HepG2 (cell line): ENCODE data around the gene DRC7. TPM values are rescaled to one million over a fixed set of nuclear protein-coding genes. Genes with fewer than 3 reads are reported as not detected.
A peak's percentile ranks its signal among the peaks of the same experiment; 100 is the strongest.

Experiments
- ARID4A ChIP-seq: sonication (generic); formaldehyde crosslinking; IDR thresholded peaks from 2 replicates; pipeline ENCODE4 v1.5.0; 2020; ENCODE audit warnings: mild to moderate bottlenecking, missing genetic modification reagents, borderline replicate concordance
- E2F5 ChIP-seq: sonication (generic); formaldehyde crosslinking; conservative IDR thresholded peaks from 2 replicates; pipeline ENCODE4 v1.4.0; 2020; ENCODE audit warnings: missing genetic modification reagents
- ESRRA ChIP-seq: sonication (generic); formaldehyde crosslinking; IDR thresholded peaks from 2 replicates; pipeline ENCODE4 v1.5.1; 2020; ENCODE audit warnings: mild to moderate bottlenecking, low read depth, missing genetic modification reagents
- FOXK2 ChIP-seq: fragments of 450-650 bp; IDR thresholded peaks from 2 replicates; pipeline ENCODE4 v1.6.1; 2016
- MAFG ChIP-seq: sonication (generic); formaldehyde crosslinking; IDR thresholded peaks from 2 replicates; pipeline ENCODE4 v1.5.1; 2020; ENCODE audit warnings: mild to moderate bottlenecking, missing genetic modification reagents
- MAX ChIP-seq: IDR thresholded peaks from 2 replicates; pipeline ENCODE4 v1.6.1; 2012; ENCODE audit warnings: inconsistent platforms
- RFX3 ChIP-seq: IDR thresholded peaks from 2 replicates; pipeline ENCODE4 v1.6.1; 2016; ENCODE audit warnings: missing biosample characterization, missing genetic modification reagents
- SRSF9 ChIP-seq: fragments of 200-400 bp; formaldehyde crosslinking; IDR thresholded peaks from 2 replicates; pipeline ENCODE4 v1.6.1; 2018; ENCODE audit warnings: borderline replicate concordance, mild to moderate bottlenecking, low read depth, low read length; ENCODE audit not compliant: insufficient read depth, poor library complexity, severe bottlenecking
- SRY ChIP-seq: sonication (generic); formaldehyde crosslinking; IDR thresholded peaks from 2 replicates; pipeline ENCODE4 v1.8.0; 2022; ENCODE audit warnings: mild to moderate bottlenecking, missing genetic modification reagents
- THAP8 ChIP-seq: sonication (generic); formaldehyde crosslinking; IDR thresholded peaks from 2 replicates; pipeline ENCODE4 v1.5.1; 2020; ENCODE audit warnings: missing genetic modification reagents, mild to moderate bottlenecking, borderline replicate concordance
- ZKSCAN8 ChIP-seq: IDR thresholded peaks from 2 replicates; pipeline ENCODE4 v1.6.1; 2016; ENCODE audit warnings: borderline replicate concordance, missing genetic modification reagents, missing compliant biosample characterization
- ZNF160 ChIP-seq: sonication (generic); formaldehyde crosslinking; IDR thresholded peaks from 2 replicates; pipeline ENCODE4 v1.8.0; 2022; ENCODE audit warnings: mild to moderate bottlenecking, inconsistent platforms, missing genetic modification reagents
- ZNF33B ChIP-seq: sonication (generic); formaldehyde crosslinking; IDR thresholded peaks from 2 replicates; pipeline ENCODE4 v1.5.1; 2020; ENCODE audit warnings: mild to moderate bottlenecking, missing genetic modification reagents
- ZNF430 ChIP-seq: sonication (generic); formaldehyde crosslinking; IDR thresholded peaks from 2 replicates; pipeline ENCODE4 v1.9.0; 2021; ENCODE audit warnings: mild to moderate bottlenecking, missing genetic modification reagents
- ZNF530 ChIP-seq: sonication (generic); formaldehyde crosslinking; IDR thresholded peaks from 2 replicates; pipeline ENCODE4 v1.5.0; 2020; ENCODE audit warnings: low read depth, mild to moderate bottlenecking, missing genetic modification reagents
- ZNF569 ChIP-seq: sonication (generic); formaldehyde crosslinking; IDR thresholded peaks from 2 replicates; pipeline ENCODE4 v1.5.0; 2020; ENCODE audit warnings: mild to moderate bottlenecking, missing genetic modification reagents, moderate library complexity, borderline replicate concordance
- ZNF598 ChIP-seq: sonication (generic); formaldehyde crosslinking; IDR thresholded peaks from 2 replicates; pipeline ENCODE4 v1.5.1; 2020; ENCODE audit warnings: mild to moderate bottlenecking, missing genetic modification reagents, borderline replicate concordance
- ZNF724P ChIP-seq: sonication (generic); formaldehyde crosslinking; IDR thresholded peaks from 2 replicates; pipeline ENCODE4 v1.8.0; 2022; ENCODE audit warnings: missing genetic modification reagents, borderline replicate concordance
- ZSCAN21 ChIP-seq: sonication (generic); formaldehyde crosslinking; IDR thresholded peaks from 2 replicates; pipeline ENCODE4 v1.8.0; 2022; ENCODE audit warnings: mild to moderate bottlenecking, missing genetic modification reagents, moderate library complexity, borderline replicate concordance
- polyA plus RNA-seq, 8 experiments: library from polyadenylated mRNA; depleted of rRNA in 3 of 8; stranded (reverse) in 7 of 8; unstranded in 1 of 8; fragments of >200 nt; fragmentation: Illumina TruSeq in 4 of 8; extraction: Trizol in 4 of 8; gene quantifications; 2 replicates each; pipeline versions ENCODE4 v1.2.1 to v1.2.3, GENCODE V29; 2011 to 2016; ENCODE audit warnings: low read depth in 4 of 8, missing spikeins in 1 of 8, mixed read lengths in 1 of 8; ENCODE audit not compliant: insufficient read depth in 1 of 8
- total RNA-seq, 5 experiments: library from RNA; depleted of rRNA; stranded (reverse); fragments of >200 nt; fragmentation: Illumina TruSeq; extraction: Trizol; gene quantifications; 2 replicates each; pipeline ENCODE4 v1.2.3, GENCODE V29; 2016; ENCODE audit warnings: low read depth in 1 of 5
- TF ChIP-seq, protein P1 (sequence below): sonication (generic); formaldehyde crosslinking; conservative IDR thresholded peaks from 2 replicates; pipeline ENCODE4 v1.8.0; 2022; ENCODE audit warnings: mild to moderate bottlenecking, moderate library complexity, missing genetic modification reagents
- TF ChIP-seq, protein P2 (sequence below): sonication (generic); formaldehyde crosslinking; IDR thresholded peaks from 2 replicates; pipeline ENCODE4 v1.4.0; 2020; ENCODE audit warnings: mild to moderate bottlenecking, low read depth, missing genetic modification reagents

The DRC7 gene
- total and polyA plus RNA-seq, 2 of the 13 experiments (the other 11 are each of a cell fraction or from before 2014, with no cell fraction given), result 2.7 to 3.4 TPM

DNA sequence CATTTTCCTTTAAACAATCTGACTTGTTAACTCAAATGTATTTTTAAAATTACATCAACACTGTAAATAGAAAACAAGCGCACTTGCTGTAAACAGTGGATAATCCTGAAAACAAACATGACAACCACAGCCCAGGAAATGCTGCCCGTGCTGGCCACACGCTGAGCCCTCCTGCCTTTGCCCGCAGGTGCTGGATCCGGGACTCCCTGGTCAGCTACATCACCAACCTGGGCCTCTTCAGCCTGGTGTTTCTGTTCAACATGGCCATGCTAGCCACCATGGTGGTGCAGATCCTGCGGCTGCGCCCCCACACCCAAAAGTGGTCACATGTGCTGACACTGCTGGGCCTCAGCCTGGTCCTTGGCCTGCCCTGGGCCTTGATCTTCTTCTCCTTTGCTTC is 33.1 kb upstream of the DRC7 start (continued):
- no peak for TF ChIP-seq ZNF430 (CRISPR knock-in tag)
- TF ChIP-seq MAFG (CRISPR knock-in tag), result no peak
- TF ChIP-seq, protein P1, sequence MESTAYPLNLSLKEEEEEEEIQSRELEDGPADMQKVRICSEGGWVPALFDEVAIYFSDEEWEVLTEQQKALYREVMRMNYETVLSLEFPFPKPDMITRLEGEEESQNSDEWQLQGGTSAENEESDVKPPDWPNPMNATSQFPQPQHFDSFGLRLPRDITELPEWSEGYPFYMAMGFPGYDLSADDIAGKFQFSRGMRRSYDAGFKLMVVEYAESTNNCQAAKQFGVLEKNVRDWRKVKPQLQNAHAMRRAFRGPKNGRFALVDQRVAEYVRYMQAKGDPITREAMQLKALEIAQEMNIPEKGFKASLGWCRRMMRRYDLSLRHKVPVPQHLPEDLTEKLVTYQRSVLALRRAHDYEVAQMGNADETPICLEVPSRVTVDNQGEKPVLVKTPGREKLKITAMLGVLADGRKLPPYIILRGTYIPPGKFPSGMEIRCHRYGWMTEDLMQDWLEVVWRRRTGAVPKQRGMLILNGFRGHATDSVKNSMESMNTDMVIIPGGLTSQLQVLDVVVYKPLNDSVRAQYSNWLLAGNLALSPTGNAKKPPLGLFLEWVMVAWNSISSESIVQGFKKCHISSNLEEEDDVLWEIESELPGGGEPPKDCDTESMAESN (CRISPR knock-in tag), result no peak
- 0 out of 2 replicates have a peak, but pooled peaks have one; percentile 16 for TF ChIP-seq ESRRA (CRISPR knock-in tag)
- TF ChIP-seq FOXK2, result no peak
- no peak for TF ChIP-seq ZKSCAN8 (CRISPR knock-in tag)
- TF ChIP-seq MAX, result no peak
- TF ChIP-seq ZNF598 (CRISPR knock-in tag), result no peak
- no peak for TF ChIP-seq ZNF160 (CRISPR knock-in tag)
- no peak for TF ChIP-seq ZNF33B (CRISPR knock-in tag)
- no peak for TF ChIP-seq ZNF530 (CRISPR knock-in tag)
- no peak for TF ChIP-seq ZSCAN21 (CRISPR knock-in tag)
- no peak for TF ChIP-seq RFX3 (CRISPR knock-in tag)
- no peak for TF ChIP-seq ZNF724P
- no peak for TF ChIP-seq THAP8
- no peak for TF ChIP-seq ARID4A
- TF ChIP-seq SRY (CRISPR knock-in tag), result no peak; the same call in 1 of the 2 replicates
- TF ChIP-seq SRSF9, result no peak
- TF ChIP-seq E2F5 (CRISPR knock-in tag), result no peak
- TF ChIP-seq ZNF569, result no peak
- TF ChIP-seq, protein P2, sequence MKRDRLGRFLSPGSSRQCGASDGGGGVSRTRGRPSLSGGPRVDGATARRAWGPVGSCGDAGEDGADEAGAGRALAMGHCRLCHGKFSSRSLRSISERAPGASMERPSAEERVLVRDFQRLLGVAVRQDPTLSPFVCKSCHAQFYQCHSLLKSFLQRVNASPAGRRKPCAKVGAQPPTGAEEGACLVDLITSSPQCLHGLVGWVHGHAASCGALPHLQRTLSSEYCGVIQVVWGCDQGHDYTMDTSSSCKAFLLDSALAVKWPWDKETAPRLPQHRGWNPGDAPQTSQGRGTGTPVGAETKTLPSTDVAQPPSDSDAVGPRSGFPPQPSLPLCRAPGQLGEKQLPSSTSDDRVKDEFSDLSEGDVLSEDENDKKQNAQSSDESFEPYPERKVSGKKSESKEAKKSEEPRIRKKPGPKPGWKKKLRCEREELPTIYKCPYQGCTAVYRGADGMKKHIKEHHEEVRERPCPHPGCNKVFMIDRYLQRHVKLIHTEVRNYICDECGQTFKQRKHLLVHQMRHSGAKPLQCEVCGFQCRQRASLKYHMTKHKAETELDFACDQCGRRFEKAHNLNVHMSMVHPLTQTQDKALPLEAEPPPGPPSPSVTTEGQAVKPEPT (CRISPR knock-in tag), result no peak
